ENCODE results near the gene PDK4.

- TF ChIP-seq POLR2AphosphoS5 (IDR thresholded peaks at IDR 0.05; ENCODE audit: low read depth, low read length) = no peak
- TF ChIP-seq POLR2A (IDR thresholded peaks at IDR 0.05; ENCODE audit: low read depth, low read length) = no peak
- no peak for TF ChIP-seq TAF1 (IDR thresholded peaks at IDR 0.05; ENCODE audit: borderline replicate concordance, low read depth, low read length)
Measured at GRCh38 chr7:95596198-95597063, at the start of gene PDK4.
